Measurements from ENCODE around the gene WDR75.
A peak's percentile ranks its signal among the peaks of the same experiment; 100 is the strongest.

Gene WDR75

GRCh38 chr2:189522435-189523151, 81.3 kb downstream of the WDR75 start:
- no peaks in the 10 kb centered on the region for H3K36me3 ChIP-seq (ENCODE audit: control insufficient read depth in 4 of 4, insufficient read depth in 4 of 4, low read length in 3 of 4)
- ChIA-PET POLR2A (no interaction called here), CTCF (interaction anchor here (1.5 kb wide), 1 partner anchor 16 kb away, joined by 3 read pairs; no protein-coding TSS in a partner anchor)
- H3K27ac ChIP-seq (ENCODE audit: insufficient read depth in 1 of 2, low read depth in 1 of 2, low read length in 2 of 2, poor library complexity in 1 of 2, severe bottlenecking in 2 of 2) = no peak overlapping the region
- no peaks in the 10 kb centered on the region for H3K27me3 ChIP-seq (replicated peaks in 2 of 5; ENCODE audit: control insufficient read depth in 4 of 5, insufficient read depth in 5 of 5, low read length in 4 of 5)
- H3K4me1 ChIP-seq (ENCODE audit: control extremely low read depth in 1 of 4, control insufficient read depth in 4 of 4, insufficient read depth in 4 of 4, low read length in 3 of 4) = peaks cover 0 to 10% (median 4%) of the 10 kb centered on the region in 4 experiments
- no peaks in the 10 kb centered on the region for H3K9me3 ChIP-seq (ENCODE audit: control extremely low read depth in 1 of 5, control insufficient read depth in 4 of 5, insufficient read depth in 2 of 5, low read depth in 1 of 5, low read length in 4 of 5)
- 68% methylated on average over 3 of the region's 5 CpGs for WGBS (ENCODE audit: insufficient coverage)
- no peak overlapping the region for H3K4me3 ChIP-seq (ENCODE audit: control insufficient read depth in 1 of 7, extremely low read depth in 1 of 7, insufficient read depth in 4 of 7, low read depth in 2 of 7, low read length in 6 of 7)
- DNase-seq = peak in 1 of 3 donors; percentile 10

- no peaks in the 10 kb centered on the region for H3K36me3 ChIP-seq (ENCODE audit: control insufficient read depth in 4 of 4, insufficient read depth in 4 of 4, low read length in 3 of 4)
- 90% methylated on average over 3 of the region's 4 CpGs for WGBS (ENCODE audit: insufficient coverage)
- H3K27me3 ChIP-seq (replicated peaks in 2 of 5; ENCODE audit: control insufficient read depth in 4 of 5, insufficient read depth in 5 of 5, low read length in 4 of 5) = no peaks in the 10 kb centered on the region
- no peaks in the 10 kb centered on the region for H3K9me3 ChIP-seq (ENCODE audit: control extremely low read depth in 1 of 5, control insufficient read depth in 4 of 5, insufficient read depth in 2 of 5, low read depth in 1 of 5, low read length in 4 of 5)
- POLR2A ChIA-PET = no interaction called here
- H3K4me1 ChIP-seq (ENCODE audit: control extremely low read depth in 1 of 4, control insufficient read depth in 4 of 4, insufficient read depth in 4 of 4, low read length in 3 of 4) = peaks cover 0 to 10% (median 4%) of the 10 kb centered on the region in 4 experiments
- H3K4me3 ChIP-seq (ENCODE audit: control insufficient read depth in 1 of 7, extremely low read depth in 1 of 7, insufficient read depth in 4 of 7, low read depth in 2 of 7, low read length in 6 of 7) = no peak overlapping the region
- DNase-seq = no peak
- H3K27ac ChIP-seq (ENCODE audit: insufficient read depth in 1 of 2, low read depth in 1 of 2, low read length in 2 of 2, poor library complexity in 1 of 2, severe bottlenecking in 2 of 2) = no peak overlapping the region
- CTCF ChIA-PET = no interaction called here
These were observed 83.5 kb downstream of the WDR75 start for GRCh38 chr2:189524746-189525145.

Measured in common myeloid progenitor, CD34-positive (primary cell).